GM21515 (cell line): Measurements from ENCODE around the gene APEH.
"Not testable (repeated sequence)": the region's sequence is repeated elsewhere in the genome, so short reads cannot be mapped to it uniquely, and the experiment has no call there.

Source experiments
- ATAC-seq: cut with Tn5 transposase; IDR thresholded peaks from one replicate; pipeline ENCODE4 v1.9.1; 2021; ENCODE audit not compliant: unreplicated experiment

Gene APEH

DNA sequence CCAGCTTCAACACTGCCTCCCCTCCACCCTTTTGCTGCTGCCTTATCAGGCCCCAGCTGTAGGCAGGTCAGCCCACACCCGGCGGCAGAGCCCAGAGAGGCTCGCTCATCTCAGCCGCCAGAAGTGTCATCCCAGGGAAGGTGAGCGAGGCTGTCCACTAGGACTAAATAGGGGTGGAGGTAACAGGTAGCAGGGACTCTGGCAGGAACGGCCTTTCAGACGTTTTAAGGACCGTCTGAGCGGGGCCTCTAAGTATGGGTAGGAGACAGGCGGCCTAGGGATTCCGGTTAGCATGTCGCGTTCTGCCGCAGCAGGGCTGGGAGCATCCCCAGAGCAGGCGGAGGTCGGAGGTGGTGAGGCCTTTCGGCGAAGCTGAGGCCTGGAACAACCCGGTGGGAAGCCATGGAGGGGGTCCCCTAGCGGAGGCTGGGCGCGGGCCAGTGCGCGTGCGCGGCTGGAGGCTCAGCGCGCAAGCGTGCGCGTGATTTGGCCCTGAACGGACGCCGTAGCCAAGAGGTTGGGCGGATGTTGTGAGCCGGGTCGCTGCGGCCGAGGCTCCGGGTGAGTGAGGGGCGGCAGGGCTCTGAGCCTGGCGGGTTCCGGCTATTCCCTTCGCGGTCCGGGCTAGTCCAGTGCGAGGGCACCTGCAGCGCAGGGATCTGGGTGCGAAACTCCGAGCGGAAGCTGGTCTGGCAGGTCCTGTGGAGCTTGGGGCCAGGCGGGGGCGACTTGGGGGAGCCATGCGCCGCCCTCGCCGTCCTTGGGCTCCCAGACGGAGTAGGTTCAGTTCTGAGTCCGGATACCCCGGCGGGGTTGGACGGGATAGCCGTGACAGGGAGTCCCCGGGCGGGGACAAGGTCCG lies 15.1 kb downstream of the APEH start, which contains the start of the genes MST1 and RNF123:
Gene MST1, minus strand, starts transcription at position 429 of the 862 bp plus-strand sequence. CDS start 783 bp downstream, outside the sequence.
Gene RNF123, plus strand, starts transcription at position 512 of the 862 bp plus-strand sequence. CDS start 1,609 bp downstream, outside the sequence.
- ATAC-seq, result peak; percentile 49

DNA sequence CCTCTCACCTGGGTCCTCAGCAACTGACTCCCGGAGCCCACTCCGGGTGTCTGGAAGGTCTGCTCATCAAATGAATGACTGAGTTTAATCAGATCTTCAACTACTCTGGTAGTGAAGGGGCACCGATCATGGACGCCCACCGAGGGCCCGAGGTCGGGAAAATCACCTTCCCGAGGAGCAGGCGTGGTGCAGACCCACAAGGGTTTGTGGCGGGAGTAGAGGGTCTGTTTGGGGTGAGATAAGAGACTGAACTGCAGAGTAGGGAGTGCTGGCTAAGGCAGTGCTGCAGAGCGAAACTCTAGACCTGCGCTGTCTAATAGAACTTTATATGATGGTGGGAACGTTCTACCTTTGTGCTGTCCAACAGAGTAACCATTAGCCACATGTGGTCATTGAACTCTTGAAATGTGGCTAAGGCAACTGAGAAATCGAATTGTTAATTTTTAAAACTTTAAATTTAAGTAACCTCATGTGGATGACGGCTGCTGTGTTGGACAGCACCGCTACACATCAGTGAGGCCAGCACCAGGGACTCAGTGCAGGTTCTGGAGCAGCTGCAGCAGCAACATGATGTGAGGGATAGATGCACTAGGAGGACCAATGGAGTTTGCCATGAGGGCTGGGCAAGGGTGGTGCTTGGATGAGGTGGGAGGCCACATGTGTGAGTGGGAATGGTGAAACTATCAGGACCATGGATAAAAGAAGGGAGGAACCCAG lies 15.9 kb downstream of the APEH start:
- ATAC-seq, result not testable (repeated sequence)

DNA sequence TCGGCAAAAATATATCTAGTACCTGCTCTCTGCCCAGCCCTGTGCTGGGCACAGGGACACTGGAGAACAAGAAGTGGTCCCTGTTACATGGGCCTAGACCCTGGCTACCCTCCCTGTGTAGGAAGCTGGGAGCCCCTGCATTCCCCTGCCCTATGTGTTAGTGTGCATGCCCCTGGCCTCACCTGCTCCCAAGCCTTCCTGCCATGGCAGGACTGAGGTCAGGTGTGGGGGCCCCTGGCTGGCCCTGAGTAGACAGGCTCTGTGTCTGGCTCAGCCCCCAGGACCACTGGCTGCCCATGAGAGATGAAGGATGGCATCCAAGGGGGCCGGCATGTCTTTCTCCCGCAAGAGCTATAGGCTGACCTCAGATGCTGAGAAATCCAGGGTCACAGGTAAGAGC lies 16.7 kb downstream of the APEH start:
- not testable (repeated sequence) for ATAC-seq

DNA sequence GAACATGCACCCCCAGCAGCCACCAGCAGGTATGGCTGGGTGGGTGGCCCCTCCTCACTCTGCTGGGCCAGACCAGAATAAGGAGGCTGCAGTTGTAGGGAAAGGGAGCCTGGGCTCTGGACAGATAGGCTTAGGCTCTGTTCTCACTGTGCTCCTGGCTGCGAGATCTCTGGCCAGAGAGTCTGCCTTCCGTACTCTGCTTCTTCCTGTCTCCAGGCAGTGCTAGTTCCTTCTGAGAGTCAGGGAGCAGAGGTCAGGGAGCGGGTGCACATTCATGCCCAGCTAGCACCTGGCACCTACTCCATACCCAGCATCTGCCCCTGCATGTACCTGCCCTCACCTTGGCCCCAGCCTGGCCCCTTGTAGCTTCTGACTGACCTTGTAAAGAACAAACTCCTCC lies 17.3 kb downstream of the APEH start:
- not testable (repeated sequence) for ATAC-seq

DNA sequence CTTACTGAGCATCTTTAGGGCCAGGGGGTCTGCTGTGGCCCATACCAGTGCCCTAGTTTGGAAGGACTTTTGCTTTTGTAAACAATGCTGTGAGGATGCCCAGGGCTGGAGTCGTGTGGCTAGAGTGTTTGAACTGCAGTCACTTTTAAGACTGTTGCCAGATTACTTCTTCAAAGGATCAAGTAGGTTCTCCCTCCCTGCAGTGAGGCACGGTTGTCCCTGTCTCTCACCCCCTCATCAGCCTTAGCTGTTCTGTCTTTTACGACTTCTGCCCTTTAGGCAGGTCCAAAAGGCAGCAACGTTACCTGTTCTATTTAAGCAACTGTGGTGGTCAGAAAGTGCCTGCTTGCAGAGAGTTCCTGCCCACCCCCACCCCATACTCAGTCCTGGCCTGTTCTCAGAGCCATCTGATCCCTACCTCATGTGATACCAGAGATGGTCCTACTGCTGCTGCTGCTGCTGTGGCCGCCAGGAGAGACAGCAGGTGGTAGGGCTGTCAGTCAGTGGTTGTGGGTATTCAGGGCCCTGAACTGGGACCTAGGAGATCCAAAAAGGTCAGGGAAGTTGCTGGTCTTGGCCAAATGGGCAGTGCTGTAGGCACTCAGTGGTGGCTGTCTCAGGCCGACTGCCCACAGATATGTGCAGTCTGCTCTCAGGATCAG lies 20.4 kb downstream of the APEH start:
- not testable (repeated sequence) for ATAC-seq

DNA sequence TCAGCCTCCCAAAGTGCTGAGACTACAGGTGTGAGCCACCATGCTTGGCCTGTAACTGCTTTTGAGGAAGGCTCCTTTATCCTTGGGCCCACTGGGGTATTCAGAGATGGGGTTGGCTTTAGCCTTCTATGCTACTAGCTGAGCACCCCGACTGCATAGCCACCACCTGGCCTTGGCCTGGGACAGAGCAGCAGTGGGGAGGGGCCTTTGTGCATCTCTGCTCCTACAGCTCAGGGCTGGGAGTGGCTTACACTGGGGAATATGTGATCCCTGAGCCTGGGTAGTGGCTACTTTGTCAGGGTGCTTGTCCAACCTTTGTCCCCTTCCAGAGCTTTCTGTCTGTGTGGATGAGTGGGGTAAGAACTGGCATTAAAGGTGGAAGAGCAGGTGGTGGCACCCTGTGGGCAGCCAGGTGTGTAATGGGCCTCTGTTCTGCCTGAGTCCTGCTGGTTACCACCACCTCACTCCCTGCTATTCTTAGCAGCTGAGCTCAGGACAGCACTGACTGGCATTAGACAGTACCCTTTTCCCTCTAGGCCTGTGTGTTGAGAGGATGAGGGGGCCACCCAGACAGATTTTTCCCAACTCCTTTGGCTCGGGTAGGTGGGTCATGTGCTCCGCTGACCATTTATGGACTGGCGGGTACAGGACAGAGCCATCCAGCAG lies 21.3 kb downstream of the APEH start:
- not testable (repeated sequence) for ATAC-seq

DNA sequence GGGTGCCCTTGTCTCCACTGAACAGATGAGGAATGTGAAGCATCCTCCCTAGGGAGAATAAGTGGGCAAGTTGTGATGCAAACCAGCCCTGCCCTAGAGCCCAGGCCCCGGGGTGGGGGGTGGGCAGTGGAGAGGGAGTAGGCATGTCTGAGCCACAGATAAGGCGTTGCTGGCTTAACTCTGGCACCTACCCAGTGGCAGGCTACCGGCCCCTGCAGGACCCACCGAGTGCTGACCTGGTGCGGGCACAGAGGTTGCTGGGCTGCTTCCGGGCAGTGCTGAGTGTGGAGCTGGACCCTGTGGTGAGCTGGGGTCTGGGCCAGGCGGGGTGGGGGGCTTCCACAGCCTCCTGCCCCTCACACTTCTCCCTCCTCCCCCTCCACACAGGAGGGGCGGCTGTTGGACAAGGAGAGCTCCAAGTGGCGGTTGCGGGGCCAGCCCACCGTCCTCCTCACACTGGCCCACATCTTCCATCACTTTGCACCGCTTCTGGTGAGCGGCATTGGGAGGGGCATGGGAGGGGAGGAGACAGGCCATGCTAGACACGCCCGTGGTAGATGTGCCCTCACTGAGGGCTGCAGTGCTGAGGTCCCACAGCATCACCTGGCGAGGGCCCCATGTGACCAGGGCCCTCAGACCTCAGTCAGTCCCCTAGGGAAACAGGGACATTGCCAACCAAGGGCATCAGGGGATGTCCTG lies 25.3 kb downstream of the APEH start:
- ATAC-seq, result no peak

DNA sequence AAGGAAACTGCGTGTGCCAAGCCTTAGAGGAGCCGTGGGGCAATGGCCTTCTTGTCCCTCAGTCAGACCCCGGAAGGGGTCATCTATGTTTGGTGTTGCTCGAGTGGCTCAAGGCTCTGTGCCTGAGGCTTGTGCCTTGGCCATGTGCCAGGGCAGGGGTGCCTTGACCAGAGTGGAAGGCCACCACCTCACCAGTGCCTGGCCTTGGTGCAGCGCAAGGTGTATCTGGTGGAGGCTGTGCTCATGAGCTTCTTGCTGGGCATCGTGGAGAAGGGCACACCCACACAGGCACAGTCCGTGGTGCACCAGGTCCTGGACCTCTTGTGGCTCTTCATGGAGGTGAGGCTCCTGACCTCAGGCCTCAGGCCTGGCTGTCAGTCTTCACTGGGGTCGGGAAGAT lies 25.9 kb downstream of the APEH start:
- no peak for ATAC-seq

DNA sequence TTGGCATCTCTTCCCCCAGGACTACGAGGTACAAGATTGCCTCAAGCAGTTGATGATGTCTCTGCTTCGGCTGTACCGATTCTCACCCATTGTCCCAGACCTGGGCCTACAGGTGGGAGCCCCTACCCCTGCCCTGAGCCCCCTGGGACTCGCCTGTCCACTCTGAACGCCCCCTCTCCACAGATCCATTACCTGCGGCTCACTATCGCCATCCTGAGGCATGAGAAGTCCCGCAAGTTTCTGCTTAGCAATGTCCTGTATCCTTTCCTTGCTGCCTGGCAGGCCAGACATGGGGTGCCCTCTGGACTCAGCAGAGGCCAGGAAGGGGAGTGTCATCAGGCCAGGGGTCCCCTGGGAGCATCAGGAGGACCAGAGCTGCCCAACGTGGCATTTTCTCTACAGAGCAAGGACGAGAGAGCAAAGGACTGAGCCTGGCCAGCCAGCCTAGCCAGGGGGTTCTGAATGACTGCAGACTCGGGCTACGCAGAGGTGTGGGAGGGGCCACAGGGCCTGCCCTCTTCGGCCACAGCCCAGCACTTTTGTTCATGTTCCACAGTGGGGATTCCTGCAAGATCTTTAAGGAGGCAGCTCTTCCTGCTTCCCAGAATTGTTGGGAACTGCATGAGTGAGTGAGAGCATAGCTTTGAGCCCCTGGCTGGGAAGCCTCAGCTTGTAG lies 26.4 kb downstream of the APEH start:
- ATAC-seq, result no peak

DNA sequence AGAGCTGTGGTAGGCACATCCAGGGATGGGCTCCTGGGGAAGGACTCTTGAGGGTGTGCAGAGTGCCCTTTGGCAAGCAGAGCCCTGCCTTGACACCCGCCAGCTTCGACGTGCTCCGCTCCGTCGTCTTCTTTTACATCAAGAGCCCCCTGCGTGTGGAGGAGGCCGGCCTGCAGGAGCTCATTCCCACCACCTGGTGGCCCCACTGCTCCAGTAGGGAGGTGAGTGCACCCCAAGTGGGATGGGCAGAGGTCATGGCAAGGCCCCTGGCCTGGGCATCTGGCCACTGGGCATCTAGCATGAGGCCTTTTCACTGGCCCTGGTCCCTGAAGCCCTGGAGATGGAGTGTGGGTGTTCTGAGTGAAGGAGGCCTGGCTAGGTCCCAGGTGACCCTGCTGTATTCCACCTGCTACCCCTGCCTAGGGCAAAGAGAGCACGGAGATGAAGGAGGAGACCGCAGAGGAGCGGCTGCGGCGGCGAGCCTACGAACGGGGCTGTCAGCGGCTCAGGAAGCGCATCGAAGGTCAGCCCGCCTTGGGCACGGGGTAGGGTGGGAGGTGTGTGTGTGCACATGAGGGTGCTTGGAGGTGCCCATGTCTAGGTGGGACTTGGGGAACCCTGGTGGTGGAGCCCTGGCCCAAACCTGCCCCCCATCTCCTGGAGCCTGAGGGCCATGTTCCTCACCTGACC lies 27.4 kb downstream of the APEH start:
- ATAC-seq, result no peak

DNA sequence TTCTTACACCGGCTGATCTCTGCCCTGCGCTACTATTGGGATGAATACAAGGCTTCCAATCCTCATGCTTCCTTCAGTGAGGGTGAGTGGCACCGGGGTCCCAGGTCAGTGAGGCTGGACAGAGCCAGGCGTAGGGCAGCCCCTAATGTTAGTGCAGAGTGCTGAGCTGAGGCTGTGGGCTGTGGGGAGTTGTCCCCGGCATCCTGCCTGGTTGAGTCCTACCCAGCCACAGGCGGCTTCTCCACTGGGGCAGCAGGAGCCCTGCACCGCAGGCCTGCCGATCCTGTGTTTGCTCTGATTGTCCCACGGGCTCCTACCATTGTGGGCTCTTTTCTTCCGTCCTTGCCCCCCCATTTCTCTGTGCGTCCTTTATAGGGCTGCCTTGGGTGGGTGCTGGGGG lies 28.5 kb downstream of the APEH start:
- ATAC-seq, result no peak

DNA sequence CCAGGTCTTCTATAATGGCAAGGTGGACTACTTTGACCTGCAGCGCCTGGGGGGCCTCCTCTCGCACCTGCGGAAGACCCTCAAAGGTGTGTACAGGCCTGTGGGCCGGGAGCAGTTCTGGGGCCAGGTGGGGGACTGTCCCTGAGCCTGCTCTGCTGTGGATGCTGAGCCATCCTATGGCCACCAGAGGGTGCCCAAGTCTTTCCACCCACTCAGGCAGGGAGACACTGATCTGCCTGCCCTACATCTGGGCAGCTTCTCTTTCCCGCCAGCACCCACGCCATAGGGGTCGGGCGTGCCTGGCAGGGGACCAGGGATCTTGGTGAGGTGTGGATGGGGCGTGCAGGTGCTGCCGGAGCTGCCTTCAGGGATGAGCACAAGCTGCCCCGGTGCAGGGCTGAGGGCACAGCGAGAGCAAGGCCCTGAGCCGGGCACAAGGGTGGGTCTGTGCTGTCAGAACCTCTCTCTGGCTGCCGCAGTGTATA lies 29.3 kb downstream of the APEH start:
- peak; percentile 50 for ATAC-seq

DNA sequence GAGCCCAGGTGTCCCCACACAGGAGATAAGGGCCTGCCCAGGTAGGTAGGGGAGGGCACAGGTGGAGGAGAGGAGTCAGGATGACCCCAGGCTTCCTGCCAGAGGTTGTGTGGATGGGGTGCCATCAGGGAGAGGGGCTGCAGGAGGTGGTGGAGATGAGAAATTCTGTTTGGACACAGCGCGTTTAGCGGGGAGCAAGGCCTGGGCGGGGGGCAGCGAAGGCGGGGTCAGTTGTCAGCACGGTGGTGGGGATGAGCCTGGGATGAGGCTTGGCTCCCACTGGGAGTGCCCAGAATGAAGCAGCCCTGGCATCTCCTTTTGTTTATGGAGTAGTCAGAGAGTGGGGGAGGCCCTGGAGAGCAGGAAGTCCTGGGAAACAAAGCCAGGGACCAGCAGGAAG lies 29.8 kb downstream of the APEH start:
- ATAC-seq, result no peak

DNA sequence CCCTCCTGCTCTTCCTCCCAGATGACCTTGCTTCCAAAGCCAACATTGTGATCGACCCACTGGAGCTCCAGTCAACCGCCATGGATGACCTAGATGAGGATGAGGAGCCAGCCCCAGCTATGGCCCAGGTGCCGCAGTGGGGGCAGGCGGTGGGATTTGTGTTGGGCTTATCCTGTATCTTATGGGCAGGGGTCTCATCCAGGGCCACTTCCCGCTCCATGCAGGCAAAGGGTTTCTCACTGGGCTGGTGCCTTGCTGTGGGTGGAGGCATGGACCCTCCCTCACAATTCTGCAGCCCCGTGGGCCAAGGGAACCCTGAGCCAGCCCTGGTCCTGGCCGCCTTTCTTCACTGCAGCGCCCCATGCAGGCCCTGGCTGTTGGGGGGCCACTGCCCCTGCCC lies 30.5 kb downstream of the APEH start:
- ATAC-seq, result no peak

DNA sequence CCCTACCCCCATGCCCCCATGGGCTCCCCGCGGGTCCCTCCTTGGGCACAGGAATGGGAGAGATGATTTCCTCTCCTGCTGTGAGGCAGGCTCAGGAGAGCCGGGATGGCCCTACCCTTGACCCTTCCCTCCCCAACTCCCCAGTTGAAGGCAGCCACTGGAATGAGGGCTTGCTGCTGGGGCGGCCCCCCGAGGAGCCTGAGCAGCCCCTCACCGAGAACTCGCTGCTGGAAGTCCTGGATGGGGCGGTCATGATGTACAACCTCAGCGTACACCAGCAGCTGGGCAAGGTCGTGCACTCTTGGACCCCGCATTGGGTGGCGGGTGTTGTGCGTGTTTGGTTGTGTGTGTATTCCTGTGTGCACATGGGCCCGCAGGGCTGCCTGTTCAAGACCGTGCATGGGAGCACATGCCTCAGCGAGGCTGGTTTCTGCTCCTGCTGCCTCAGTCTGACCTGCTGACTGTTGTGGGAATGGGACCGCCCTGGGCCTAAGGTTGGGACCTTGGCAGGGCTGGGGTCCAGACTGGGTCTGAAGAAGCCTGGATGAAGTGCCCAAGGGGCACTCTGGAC lies 31.3 kb downstream of the APEH start:
- ATAC-seq, result no peak

DNA sequence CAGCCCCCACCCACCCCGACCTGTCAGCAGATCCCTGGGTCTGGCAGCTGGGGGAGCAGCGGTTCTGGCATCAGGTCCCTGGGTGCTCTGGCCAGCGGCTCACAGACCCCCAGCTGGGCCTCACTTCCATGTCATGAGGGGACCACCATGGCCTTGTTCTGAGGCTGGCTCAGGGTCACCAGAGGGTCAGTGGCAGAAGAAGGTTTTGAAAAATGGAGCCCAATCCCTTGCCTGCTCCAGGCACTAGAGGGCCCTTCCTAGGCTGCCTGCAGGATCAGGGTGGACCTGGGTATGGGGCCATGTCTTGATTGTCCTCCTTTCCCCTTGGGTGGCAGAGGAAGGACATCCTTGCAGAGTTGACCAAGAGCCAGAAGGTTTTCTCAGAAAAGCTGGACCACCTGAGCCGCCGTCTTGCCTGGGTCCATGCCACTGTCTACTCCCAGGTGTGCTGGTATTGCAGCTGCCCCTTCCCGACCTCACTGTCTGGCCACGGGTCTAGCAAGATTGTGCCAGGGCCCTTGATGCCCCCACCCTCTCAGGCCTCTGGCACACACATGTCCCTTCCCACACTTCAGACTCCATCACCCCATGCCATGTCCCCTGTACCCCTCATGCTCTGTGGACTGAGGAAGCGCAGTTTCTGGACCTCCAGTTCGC lies 32.4 kb downstream of the APEH start:
- no peak for ATAC-seq

DNA sequence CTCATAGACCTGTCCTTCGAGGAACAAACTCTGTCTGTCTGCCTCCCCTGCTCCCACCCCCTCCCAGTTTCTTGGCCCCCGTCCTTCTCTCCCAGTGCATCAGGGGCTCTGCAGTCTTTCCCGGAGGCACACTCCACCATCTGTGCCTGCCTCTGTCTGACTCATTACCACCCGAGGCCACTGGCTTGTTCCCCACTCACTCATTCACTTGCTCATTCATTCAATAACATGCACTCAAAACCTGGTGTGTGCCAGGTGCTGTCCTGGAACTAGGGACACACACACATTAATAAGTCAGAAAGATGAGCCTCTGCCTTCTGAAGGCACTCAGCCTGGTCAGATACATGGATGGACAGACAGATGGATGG lies 32.9 kb downstream of the APEH start:
- no peak for ATAC-seq

DNA sequence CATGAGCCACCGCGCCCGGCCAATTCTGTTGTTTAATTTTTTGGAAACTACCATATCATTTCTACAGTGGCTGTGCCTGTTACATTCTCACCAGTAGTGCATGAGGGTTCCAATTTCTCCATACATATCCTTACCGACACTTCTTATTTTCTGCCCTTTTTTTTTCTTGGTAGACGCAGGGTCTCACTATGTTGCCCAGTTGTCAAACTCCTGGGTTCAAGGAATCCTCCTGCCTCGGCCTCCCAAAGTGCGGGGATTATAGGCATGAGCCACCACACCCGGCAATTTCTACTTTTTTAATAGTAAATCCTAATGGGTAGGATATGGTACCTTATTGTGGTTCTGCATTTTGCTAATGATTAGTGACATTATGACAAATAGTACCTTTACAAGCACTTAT lies 35.7 kb downstream of the APEH start:
- no peak for ATAC-seq
